AG09309 (cell line): ENCODE measurements around the gene IGDCC3.

Experiments
- DNase-seq: peaks from one replicate; pipeline ENCODE4 v3.0.0-alpha.2; 2010; ENCODE audit warnings: low read depth
- H3K4me3 ChIP-seq: 2 replicates; pipeline ENCODE4 v1.5.1; 2011; ENCODE audit warnings: mild to moderate bottlenecking, low read depth, low read length, moderate library complexity; ENCODE audit not compliant: control insufficient read depth
- CTCF ChIP-seq: IDR thresholded peaks from 2 replicates; pipeline ENCODE4 v1.5.1; 2011; ENCODE audit warnings: mild to moderate bottlenecking, low read depth, low read length, inconsistent platforms; ENCODE audit not compliant: insufficient read depth, control insufficient read depth; ENCODE audit errors: missing control alignments

IGDCC3 gene

GRCh38 chr15:65381445-65382145, 3.8 kb upstream of the IGDCC3 start:
- no peak overlapping the region for H3K4me3 ChIP-seq
- no peak for DNase-seq
- TF ChIP-seq CTCF: no peak

- TF ChIP-seq CTCF: no peak
- DNase-seq: no peak
Observed at GRCh38 chr15:65379986-65380385, 2.2 kb upstream of the IGDCC3 start.

GRCh38 chr15:65377105-65377975, 462 bp downstream of the IGDCC3 start:
- H3K4me3 ChIP-seq: peak overlapping the region; percentile 42
- DNase-seq: no peak

More at GRCh38 chr15:65379986-65380385, 2.2 kb upstream of the IGDCC3 start:
- no peak overlapping the region for H3K4me3 ChIP-seq

GRCh38 chr15:65376767-65377104, 1.1 kb downstream of the IGDCC3 start:
- no peak for DNase-seq
- peak overlapping the region; percentile 42 for H3K4me3 ChIP-seq
- no peak for TF ChIP-seq CTCF

More at GRCh38 chr15:65377105-65377975, 462 bp downstream of the IGDCC3 start:
- TF ChIP-seq CTCF: no peak

- H3K4me3 ChIP-seq: no peak overlapping the region
- no peak for TF ChIP-seq CTCF
- no peak for DNase-seq
Observed at GRCh38 chr15:65375871-65376607, 1.8 kb downstream of the IGDCC3 start.

GRCh38 chr15:65374821-65375401, 2.9 kb downstream of the IGDCC3 start:
- no peak overlapping the region for H3K4me3 ChIP-seq
- DNase-seq: no peak
- TF ChIP-seq CTCF: no peak
